SK-N-SH (cell line): ENCODE measurements around the gene SPRYD4. TPM values are rescaled to one million over a fixed set of nuclear protein-coding genes. Genes with fewer than 3 reads are reported as not detected.

Experiments
- CTCF ChIA-PET: fragments of 300-600, 350-600 bp; formaldehyde crosslinking; extraction: SDS; loops from one replicate; lab custom pipeline; 2021; lab: Yijun Ruan, JAX
- POLR2A ChIA-PET: fragments of 350-600 bp; sonication (Branson Sonifier 250); formaldehyde crosslinking; extraction: SDS; loops from one replicate; lab custom pipeline; 2020; ENCODE audit warnings: antibody characterized with exemption, inconsistent platforms; lab: Yijun Ruan, JAX
- DNase-seq: peaks from one replicate; pipeline ENCODE4 v3.0.0; 2012
- H2AFZ ChIP-seq: fragments of 200-600 bp; sonication (generic); 2 replicates; pipeline ENCODE4 v1.8.1; 2016; ENCODE audit warnings: antibody characterized with exemption, mild to moderate bottlenecking, low read depth
- H3F3A ChIP-seq: fragments of 200-600 bp; sonication (generic); replicated peaks from 2 replicates; pipeline ENCODE3; 2016; ENCODE audit warnings: antibody characterized with exemption, mild to moderate bottlenecking; ENCODE audit not compliant: insufficient read depth
- H3K27ac ChIP-seq, 2 experiments: fragments of 200-500 bp in 1 of 2; fragments of 200-600 bp in 1 of 2; sonication (Bioruptor generic) in 1 of 2; sonication (generic), shearing (Covaris generic) in 1 of 2; 2 replicates each; pipeline versions ENCODE4 v1.5.1 to v1.6.1; 2014 to 2016; ENCODE audit warnings: low read depth in 2 of 2, inconsistent platforms in 1 of 2, low read length in 1 of 2, mild to moderate bottlenecking in 1 of 2, mixed read lengths in 1 of 2
- H3K27me3 ChIP-seq: fragments of 200-600 bp; sonication (generic), shearing (Covaris generic); 2 replicates; pipeline ENCODE4 v1.6.1; 2016; ENCODE audit warnings: mixed run types; ENCODE audit not compliant: insufficient read depth
- H3K36me3 ChIP-seq, 2 experiments: fragments of 200-500 bp in 1 of 2; fragments of 200-600 bp in 1 of 2; sonication (Bioruptor generic) in 1 of 2; sonication (generic) in 1 of 2; replicated peaks in 1 of 2; 2 replicates each; pipeline versions ENCODE3 to v1.5.1; 2014 to 2016; ENCODE audit warnings: low read length in 1 of 2, mild to moderate bottlenecking in 1 of 2; ENCODE audit not compliant: insufficient read depth in 2 of 2, control insufficient read depth in 1 of 2
- H3K4me1 ChIP-seq, 2 experiments: fragments of 200-500 bp in 1 of 2; fragments of 200-600 bp in 1 of 2; sonication (Bioruptor generic) in 1 of 2; sonication (generic), shearing (Covaris generic) in 1 of 2; 2 replicates each; pipeline versions ENCODE4 v1.5.1 to v1.6.1; 2014 to 2016; ENCODE audit warnings: low read depth in 1 of 2, low read length in 1 of 2, mixed run types in 1 of 2; ENCODE audit not compliant: insufficient read depth in 2 of 2, control insufficient read depth in 1 of 2
- H3K4me2 ChIP-seq: fragments of 200-600 bp; sonication (generic), shearing (Covaris generic); 2 replicates; pipeline ENCODE4 v1.6.1; 2017; ENCODE audit warnings: mixed run types
- H3K4me3 ChIP-seq, 2 experiments: fragments of 200-500 bp in 1 of 2; fragments of 200-600 bp in 1 of 2; sonication (Bioruptor generic) in 1 of 2; sonication (generic), shearing (Covaris generic) in 1 of 2; 2 replicates each; pipeline versions ENCODE4 v1.5.1 to v1.8.1; 2014 to 2016; ENCODE audit warnings: low read depth in 2 of 2, inconsistent platforms in 1 of 2, low read length in 1 of 2, mild to moderate bottlenecking in 1 of 2, mixed read lengths in 1 of 2, moderate library complexity in 1 of 2
- H3K79me2 ChIP-seq: fragments of 200-600 bp; sonication (generic); 2 replicates; pipeline ENCODE4 v1.8.1; 2017; ENCODE audit warnings: mild to moderate bottlenecking; ENCODE audit not compliant: insufficient read depth
- H3K9ac ChIP-seq: fragments of 200-600 bp; sonication (generic); 2 replicates; pipeline ENCODE4 v1.6.1; 2017; ENCODE audit warnings: mixed run types
- H3K9me2 ChIP-seq: fragments of 200-600 bp; sonication (generic); 2 replicates; pipeline ENCODE4 v1.6.1; 2017; ENCODE audit warnings: mixed run types
- H3K9me3 ChIP-seq: fragments of 200-600 bp; sonication (generic); 2 replicates; pipeline ENCODE4 v1.6.1; 2017; ENCODE audit warnings: mixed run types, mild to moderate bottlenecking, moderate library complexity
- H4K20me1 ChIP-seq: fragments of 200-600 bp; sonication (generic); 2 replicates; pipeline ENCODE4 v1.6.1; 2017; ENCODE audit warnings: mild to moderate bottlenecking, mixed run types; ENCODE audit not compliant: insufficient read depth
- CHD2 ChIP-seq: fragments of 150-350 bp; IDR thresholded peaks from 2 replicates; pipeline ENCODE4 v1.6.1; 2018; ENCODE audit warnings: low read length; ENCODE audit not compliant: partially characterized antibody
- ELF1 ChIP-seq: IDR thresholded peaks from 2 replicates; pipeline ENCODE4 v1.4.0; 2012
- FOSL2 ChIP-seq: IDR thresholded peaks from 2 replicates; pipeline ENCODE4 v1.4.0; 2012; ENCODE audit warnings: low read depth, mild to moderate bottlenecking, moderate library complexity, borderline replicate concordance
- FOXJ3 ChIP-seq: sonication (generic); formaldehyde crosslinking; IDR thresholded peaks from 2 replicates; pipeline ENCODE4 v1.5.1; 2020; ENCODE audit warnings: mild to moderate bottlenecking, missing genetic modification reagents
- FOXM1 ChIP-seq: IDR thresholded peaks from 2 replicates; pipeline ENCODE4 v1.4.0; 2012; ENCODE audit warnings: low read depth, mild to moderate bottlenecking
- GABPA ChIP-seq: IDR thresholded peaks from 2 replicates; pipeline ENCODE4 v1.4.0; 2012; ENCODE audit warnings: low read depth, mild to moderate bottlenecking
- GATA2 ChIP-seq: sonication (generic); formaldehyde crosslinking; IDR thresholded peaks from 2 replicates; pipeline ENCODE4 v1.5.0; 2020; ENCODE audit warnings: mild to moderate bottlenecking, missing genetic modification reagents
- JUND ChIP-seq: IDR thresholded peaks from 2 replicates; pipeline ENCODE4 v1.4.0; 2012
- MAX ChIP-seq: IDR thresholded peaks from 2 replicates; pipeline ENCODE4 v1.4.0; 2012; ENCODE audit warnings: low read depth
- MXI1 ChIP-seq: IDR thresholded peaks from 2 replicates; pipeline ENCODE4 v1.6.1; 2012; ENCODE audit warnings: mild to moderate bottlenecking, low read depth, low read length, improper control_type of control experiment
- NRF1 ChIP-seq: IDR thresholded peaks from 2 replicates; pipeline ENCODE4 v1.6.1; 2012; ENCODE audit warnings: low read depth, mild to moderate bottlenecking, low read length
- PBX3 ChIP-seq: IDR thresholded peaks from 2 replicates; pipeline ENCODE4; 2012
- RCOR1 ChIP-seq: fragments of 150-350 bp; IDR thresholded peaks from 2 replicates; pipeline ENCODE4 v1.6.1; 2017; ENCODE audit warnings: antibody characterized with exemption, low read length
- RFX5 ChIP-seq: IDR thresholded peaks from 2 replicates; pipeline ENCODE4 v1.6.1; 2012; ENCODE audit warnings: mild to moderate bottlenecking, improper control_type of control experiment, low read length
- TCF12 ChIP-seq: IDR thresholded peaks from 2 replicates; pipeline ENCODE4 v1.4.0; 2012
- USF1 ChIP-seq: IDR thresholded peaks from 2 replicates; pipeline ENCODE4 v1.4.0; 2012; ENCODE audit warnings: low read depth, borderline replicate concordance
- USF2 ChIP-seq: fragments of 150-350 bp; IDR thresholded peaks from 2 replicates; pipeline ENCODE4 v1.6.1; 2017; ENCODE audit warnings: antibody characterized with exemption, low read length, low read depth, borderline replicate concordance
- WGBS: methylation state at CpG from one replicate; pipeline ENCODE4 v1.1.6; 2017; ENCODE audit warnings: low lambda C conversion rate; 5-methylcytosine and 5-hydroxymethylcytosine counted together
- polyA plus RNA-seq, 3 experiments: library from polyadenylated mRNA; depleted of rRNA; stranded (reverse); fragments of >200 nt; gene quantifications; 2 replicates each; pipeline ENCODE4 v1.2.3, GENCODE V29; 2012

Gene SPRYD4
- polyA plus RNA-seq, 1 of the 3 experiments (the other 2 are of a cell fraction): 2.6 TPM

DNA sequence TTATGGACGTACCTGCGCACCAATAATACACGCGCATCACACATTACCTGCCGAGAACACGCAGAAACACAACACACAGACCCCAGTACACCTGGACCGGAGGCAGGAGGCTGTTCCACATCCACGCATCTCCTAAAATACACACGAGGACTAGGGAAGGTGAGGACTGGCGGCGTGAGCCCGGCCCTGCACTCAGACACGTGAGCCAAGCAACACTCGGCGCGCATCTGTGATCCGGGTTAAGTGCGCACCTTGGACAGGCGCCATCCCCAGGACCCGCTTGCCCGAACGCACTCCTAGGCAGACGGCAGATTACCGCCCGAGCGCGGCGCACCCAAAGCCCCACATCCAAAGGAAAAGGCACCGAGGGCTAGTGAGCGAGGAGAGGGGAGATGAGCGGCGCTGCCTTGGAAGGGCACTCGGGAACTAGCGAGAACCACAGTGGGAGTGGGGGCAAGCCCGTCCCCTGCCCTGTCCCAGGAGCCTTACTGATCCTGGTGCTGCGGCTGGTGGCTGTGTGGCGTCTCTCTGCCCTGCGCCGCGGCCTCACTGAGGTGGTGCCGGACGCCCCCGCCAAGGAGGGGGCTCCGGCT, 19.2 kb downstream of the SPRYD4 start:
- Histone ChIP-seq H3K27ac (no peak overlapping the region; a peak in 1 of 4 replicates), H3K9me2 (no peaks in the 10 kb centered on the region), H4K20me1 (no peaks in the 10 kb centered on the region), H3K27me3 (peaks cover 16% of the 10 kb centered on the region; the same call in 1 of the 2 replicates), H3K36me3 (no peaks in the 10 kb centered on the region), H2AFZ (peak overlapping the region; percentile 88), H3K4me3 (peak overlapping the region; percentile 52 to 64), H3K79me2 (no peaks in the 10 kb centered on the region), H3K4me1 (peaks cover 0 to 10% of the 10 kb centered on the region in 2 experiments; a peak in 1 of 4 replicates), H3F3A (peaks cover 7% of the 10 kb centered on the region), H3K4me2 (peak overlapping the region; percentile 92), H3K9me3 (no peaks in the 10 kb centered on the region), H3K9ac (no peak overlapping the region)
- ChIA-PET POLR2A (interaction anchor here (0.5 kb wide), 1 partner anchor 155 kb away, joined by 5 read pairs; no protein-coding TSS in a partner anchor), CTCF (interaction anchor here (0.7 to 1.0 kb wide), 3 partner anchors 9 to 171 kb away, joined by 3 to 4 read pairs (median 3); no protein-coding TSS in a partner anchor)
- no peak for DNase-seq
- TF ChIP-seq USF2: no peak
- TF ChIP-seq FOXJ3 (CRISPR knock-in tag): no peak
- no peak for TF ChIP-seq PBX3
- TF ChIP-seq RCOR1: no peak
- TF ChIP-seq GABPA: no peak
- TF ChIP-seq USF1: no peak
- no peak for TF ChIP-seq TCF12
- no peak for TF ChIP-seq GATA2
- TF ChIP-seq FOSL2: no peak
- TF ChIP-seq FOXM1: no peak
- 35% methylated on average over 37 of the region's 44 CpGs for WGBS

DNA sequence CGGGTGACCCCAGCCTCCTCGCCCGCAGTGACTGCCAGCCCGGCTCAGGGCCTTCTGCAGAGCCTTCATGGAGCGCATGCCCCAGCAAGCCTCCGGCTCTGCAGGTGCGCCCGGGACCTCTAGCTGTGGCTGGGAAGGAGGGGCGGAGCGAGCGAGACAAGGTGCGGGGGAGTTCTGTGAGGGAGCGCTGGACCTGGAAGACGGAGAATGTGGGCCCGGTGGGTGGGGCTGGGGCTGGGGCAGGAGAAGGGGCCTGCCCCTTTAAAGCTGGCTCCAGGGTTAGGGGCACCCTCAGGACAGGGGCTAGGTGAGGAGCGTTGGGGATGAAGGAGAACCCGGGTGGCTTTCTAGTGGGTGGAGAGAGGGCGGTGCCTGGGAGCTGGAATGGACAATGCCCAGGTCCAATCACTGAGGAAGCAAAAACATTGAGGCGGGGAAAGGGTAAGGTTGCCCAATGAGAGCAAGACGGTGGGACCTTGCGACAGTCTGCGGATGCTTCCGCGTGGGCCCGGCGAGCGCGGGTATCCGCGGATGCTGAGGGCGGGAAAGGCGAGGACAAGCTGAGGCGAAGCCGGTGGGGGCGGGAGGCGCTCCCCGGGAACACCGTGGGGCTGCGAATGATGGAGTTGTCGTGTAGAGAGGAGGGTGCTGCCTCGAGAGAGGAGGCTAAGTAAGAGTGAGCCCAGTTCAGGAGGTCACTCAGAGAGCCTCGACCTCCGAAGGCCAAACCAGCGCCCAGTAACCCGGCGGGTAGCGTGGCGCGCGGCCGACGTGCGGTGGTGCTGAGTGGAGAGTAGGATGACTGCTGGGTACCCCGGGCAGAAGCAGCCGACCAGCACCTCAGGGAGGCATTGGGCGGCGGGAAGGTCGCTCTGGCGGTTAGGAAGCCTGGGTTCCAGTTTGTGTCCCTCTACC, 19.9 kb downstream of the SPRYD4 start, which contains the start of gene GLS2:
GLS2 (minus strand) TSS at position 121 of the 915 bp plus-strand sequence; CDS start at position 78, 43 bp downstream.
- Histone ChIP-seq H3K9me3 (no peaks in the 10 kb centered on the region), H3K4me1 (peaks cover 0 to 10% of the 10 kb centered on the region in 2 experiments; a peak in 1 of 4 replicates), H3K27me3 (peaks cover 16% of the 10 kb centered on the region; the same call in 1 of the 2 replicates), H2AFZ (peak within 1 kb of the TSS; percentile 88), H3K27ac (no peak within 1 kb of the TSS; a peak in 1 of 4 replicates), H4K20me1 (no peaks in the 10 kb centered on the region), H3F3A (peaks cover 7% of the 10 kb centered on the region), H3K36me3 (no peaks in the 10 kb centered on the region), H3K79me2 (no peaks in the 10 kb centered on the region), H3K9me2 (no peaks in the 10 kb centered on the region), H3K4me3 (peak within 1 kb of the TSS; percentile 52 to 64), H3K4me2 (peak within 1 kb of the TSS; percentile 92), H3K9ac (no peak within 1 kb of the TSS)
- DNase-seq: peak; percentile 95
- 31% methylated on average over 50 of the region's 59 CpGs for WGBS
- ChIA-PET POLR2A (interaction anchor here (0.5 to 0.8 kb wide), 2 partner anchors 39 to 156 kb away, joined by 3 to 5 read pairs; partner anchors contain the start of gene TIMELESS), CTCF (interaction anchor here (0.7 to 1.0 kb wide), 4 partner anchors 10 to 172 kb away, joined by 3 to 4 read pairs (median 3); no protein-coding TSS in a partner anchor)
- peak; percentile 28; the same call in 1 of the 2 replicates for TF ChIP-seq FOXJ3 (CRISPR knock-in tag)
- TF ChIP-seq JUND: no peak
- peak; percentile 92 for TF ChIP-seq PBX3
- TF ChIP-seq NRF1: peak; percentile 39; the same call in 1 of the 2 replicates
- TF ChIP-seq MXI1: peak; percentile 34; the same call in 1 of the 2 replicates
- peak; percentile 58 for TF ChIP-seq CHD2
- TF ChIP-seq RFX5: no peak
- TF ChIP-seq ELF1: peak; percentile 53
- peak; percentile 99 for TF ChIP-seq MAX
